Erythroblast (primary cell): ENCODE results near the gene MEGF8.

Experiments used
- GATA1 ChIP-seq: IDR thresholded peaks from 2 replicates; pipeline ENCODE4 v1.6.1; 2011; ENCODE audit warnings: low read depth, mild to moderate bottlenecking, control low read depth, low read length, moderate library complexity
- POLR2A ChIP-seq: IDR thresholded peaks from 2 replicates; pipeline ENCODE4 v1.6.1; 2011; ENCODE audit warnings: mild to moderate bottlenecking, low read length

DNA sequence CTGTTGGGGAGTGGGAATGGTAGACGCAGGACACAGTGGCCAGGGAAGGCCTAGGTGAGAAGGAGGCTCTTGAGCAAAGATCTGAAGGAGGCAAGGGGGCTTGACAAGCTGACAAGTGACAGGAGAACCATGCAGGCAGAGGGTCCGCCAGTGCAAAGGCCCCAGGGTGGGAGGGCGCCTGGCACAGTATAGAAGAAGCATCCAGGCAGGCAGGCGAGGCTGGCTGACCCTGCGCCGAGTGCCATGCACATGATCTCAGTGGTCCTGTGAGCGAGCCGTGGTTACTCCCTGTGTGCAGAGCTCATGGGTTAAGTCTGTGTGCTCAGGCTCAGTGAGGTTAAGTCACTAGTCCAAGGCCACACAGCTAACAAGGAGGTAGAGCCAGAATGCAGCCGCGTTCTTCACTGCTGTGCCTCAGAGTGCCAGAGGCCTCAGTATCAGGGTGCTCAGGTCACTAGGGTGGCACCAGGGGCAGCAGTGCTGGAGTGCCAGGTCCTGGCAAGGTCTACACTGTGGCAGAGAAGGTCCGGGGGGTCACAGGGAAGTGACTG is 49.5 kb downstream of the MEGF8 start:
- TF ChIP-seq POLR2A: no peak
- TF ChIP-seq GATA1: no peak
